HS-5 (cell line): Measurements from ENCODE around the gene CELF5.
"Not testable (repeated sequence)": the region's sequence is repeated elsewhere in the genome, so short reads cannot be mapped to it uniquely, and the experiment has no call there.

Experiments used
- DNase-seq: peaks from one replicate; pipeline ENCODE4 v3.0.0-alpha.2; 2012; ENCODE audit warnings: low read depth

Gene CELF5

GRCh38 chr19:3274245-3274941, 49.9 kb downstream of the CELF5 start:
- DNase-seq, result no peak

GRCh38 chr19:3274942-3275582, 50.6 kb downstream of the CELF5 start:
- DNase-seq, result no peak

GRCh38 chr19:3275583-3276340, 51.3 kb downstream of the CELF5 start:
- DNase-seq, result peak; percentile 43

- DNase-seq, result no peak
Observed at GRCh38 chr19:3276341-3276799, 51.9 kb downstream of the CELF5 start.

- DNase-seq, result no peak
Observed at GRCh38 chr19:3277649-3278048, 53.2 kb downstream of the CELF5 start.

GRCh38 chr19:3278294-3278693, 53.8 kb downstream of the CELF5 start:
- no peak for DNase-seq

GRCh38 chr19:3278749-3279148, 54.3 kb downstream of the CELF5 start:
- DNase-seq, result no peak

GRCh38 chr19:3279306-3279705, 54.8 kb downstream of the CELF5 start:
- no peak for DNase-seq

GRCh38 chr19:3281026-3281425, 56.6 kb downstream of the CELF5 start:
- DNase-seq, result no peak

GRCh38 chr19:3282155-3282554, 57.7 kb downstream of the CELF5 start:
- no peak for DNase-seq

GRCh38 chr19:3282564-3282963, 58.1 kb downstream of the CELF5 start:
- no peak for DNase-seq

- no peak for DNase-seq
Observed at GRCh38 chr19:3283246-3283751, 58.8 kb downstream of the CELF5 start.

GRCh38 chr19:3283886-3284657, 59.6 kb downstream of the CELF5 start:
- no peak for DNase-seq

GRCh38 chr19:3284759-3285646, 60.5 kb downstream of the CELF5 start:
- DNase-seq, result no peak

GRCh38 chr19:3285647-3286176, 61.3 kb downstream of the CELF5 start:
- no peak for DNase-seq

- no peak for DNase-seq
Observed at GRCh38 chr19:3287814-3288213, 63.4 kb downstream of the CELF5 start.

GRCh38 chr19:3288437-3288836, 64.0 kb downstream of the CELF5 start:
- DNase-seq, result not testable (repeated sequence)

- DNase-seq, result no peak
Observed at GRCh38 chr19:3289971-3290569, 65.6 kb downstream of the CELF5 start.

- not testable (repeated sequence) for DNase-seq
Observed at GRCh38 chr19:3290858-3291257, 66.4 kb downstream of the CELF5 start.

GRCh38 chr19:3291644-3292043, 67.2 kb downstream of the CELF5 start:
- no peak for DNase-seq
